ENCODE data around the gene TPH2. TPM values are rescaled to one million over a fixed set of nuclear protein-coding genes. Genes with fewer than 3 reads are reported as not detected.

Gene TPH2
- total and polyA plus RNA-seq, 9 of the 15 experiments (the other 6 are each of a cell fraction or from before 2014, with no cell fraction given), result 0.06 to 0.28 (median 0.14) TPM; not detected in 4

GRCh38 chr12:72075401-72075800, 136.8 kb downstream of the TPH2 start (continued):
- TF ChIP-seq MTA1 (IDR thresholded peaks at IDR 0.05; ENCODE audit: borderline replicate concordance), result no peak
- TF ChIP-seq PTRF (tag; IDR thresholded peaks at IDR 0.05), result no peak
- TF ChIP-seq HES1 (IDR thresholded peaks at IDR 0.05; ENCODE audit: low read depth), result no peak
- TF ChIP-seq HOXB6 (CRISPR knock-in tag; IDR thresholded peaks at IDR 0.05; ENCODE audit: borderline replicate concordance), result no peak
- no peak for TF ChIP-seq DEAF1 (CRISPR knock-in tag; IDR thresholded peaks at IDR 0.05)
- no peak for TF ChIP-seq CREBBP (IDR thresholded peaks at IDR 0.05; ENCODE audit: low read depth, low read length)

- no peak overlapping the region for H3K27ac ChIP-seq (ENCODE audit: extremely low read depth, low read depth, low read length)
- H3K9me1 ChIP-seq (ENCODE audit: control insufficient read depth, insufficient read depth, low read length), result no peaks in the 10 kb centered on the region
- no peak overlapping the region for H3K4me2 ChIP-seq (ENCODE audit: insufficient read depth, low read length)
- no TSS peak for BruUV-seq (replicated peaks)
- CTCF ChIA-PET (ENCODE audit: low intra/inter-chr PET ratio), result no interaction called here
- H3K36me3 ChIP-seq (ENCODE audit: control insufficient read depth, insufficient read depth, low read length), result no peaks in the 10 kb centered on the region
- no peaks in the 10 kb centered on the region for H3K9me3 ChIP-seq (replicated peaks; ENCODE audit: control insufficient read depth, insufficient read depth, low read depth, low read length)
- intact Hi-C loops (cut with micrococcal nuclease), result no loop called here
- H3K27me3 ChIP-seq (ENCODE audit: control insufficient read depth in 2 of 2, insufficient read depth in 2 of 2, low read length in 2 of 2), result no peaks in the 10 kb centered on the region
- H3K9ac ChIP-seq (ENCODE audit: insufficient read depth in 1 of 2, low read depth in 2 of 2, low read length in 2 of 2), result no peak overlapping the region
- in situ Hi-C loops (cut with MboI), result no loop called here
- DNase-seq (ENCODE audit: extremely low read depth in 1 of 4, low spot score in 3 of 4) (no peak), ATAC-seq (peak; percentile 55), FAIRE-seq (no peak)
- no peak overlapping the region for H2AFZ ChIP-seq (ENCODE audit: low read depth, low read length)
- no peak overlapping the region for H3K4me3 ChIP-seq
- POLR2A ChIA-PET, result no interaction called here
- H3K79me2 ChIP-seq (ENCODE audit: control insufficient read depth, insufficient read depth, low read length), result no peaks in the 10 kb centered on the region
- no peaks in the 10 kb centered on the region for H3K4me1 ChIP-seq (replicated peaks in 1 of 2; ENCODE audit: control insufficient read depth in 2 of 2, insufficient read depth in 2 of 2, low read length in 2 of 2)
- 9% methylated on average over 8 of the region's 9 CpGs for WGBS (ENCODE audit: insufficient coverage, low coverage, missing lambda C conversion rate)
- no peaks in the 10 kb centered on the region for H4K20me1 ChIP-seq (replicated peaks; ENCODE audit: control insufficient read depth, insufficient read depth, low read length)
- no peak for TF ChIP-seq POLR3A (IDR thresholded peaks at IDR 0.05; ENCODE audit: borderline replicate concordance, extremely low read depth, insufficient read depth, insufficient read length)
- TF ChIP-seq SRSF1 (IDR thresholded peaks at IDR 0.05; ENCODE audit: low read depth, low read length), result no peak
- TF ChIP-seq FOXO4 (CRISPR knock-in tag; IDR thresholded peaks at IDR 0.05), result no peak
- no peak for TF ChIP-seq MXI1 (IDR thresholded peaks at IDR 0.05; ENCODE audit: low read depth, low read length)
- TF ChIP-seq ZFX (CRISPR knock-in tag; IDR thresholded peaks at IDR 0.05), result no peak
- no peak for TF ChIP-seq ZBTB7A (IDR thresholded peaks at IDR 0.05; ENCODE audit: borderline replicate concordance, control insufficient read depth, low read depth, low read length)
- no peak for TF ChIP-seq ZNF347 (CRISPR knock-in tag; IDR thresholded peaks at IDR 0.05; ENCODE audit: low read depth)
- no peak for TF ChIP-seq SNIP1 (IDR thresholded peaks at IDR 0.05; ENCODE audit: low read depth)
- TF ChIP-seq ELF4 (CRISPR knock-in tag; IDR thresholded peaks at IDR 0.05), result no peak
- TF ChIP-seq NCOR1 (IDR thresholded peaks at IDR 0.05), result no peak
- no peak for TF ChIP-seq MIER1 (IDR thresholded peaks at IDR 0.05; ENCODE audit: low read depth)
- no peak for TF ChIP-seq IRF9 (tag; IDR thresholded peaks at IDR 0.05)
Observed at GRCh38 chr12:72075891-72076557, 137.4 kb downstream of the TPH2 start.

Measured in K562 (cell line).